ENCODE measurements around the gene NRG2.

DNA sequence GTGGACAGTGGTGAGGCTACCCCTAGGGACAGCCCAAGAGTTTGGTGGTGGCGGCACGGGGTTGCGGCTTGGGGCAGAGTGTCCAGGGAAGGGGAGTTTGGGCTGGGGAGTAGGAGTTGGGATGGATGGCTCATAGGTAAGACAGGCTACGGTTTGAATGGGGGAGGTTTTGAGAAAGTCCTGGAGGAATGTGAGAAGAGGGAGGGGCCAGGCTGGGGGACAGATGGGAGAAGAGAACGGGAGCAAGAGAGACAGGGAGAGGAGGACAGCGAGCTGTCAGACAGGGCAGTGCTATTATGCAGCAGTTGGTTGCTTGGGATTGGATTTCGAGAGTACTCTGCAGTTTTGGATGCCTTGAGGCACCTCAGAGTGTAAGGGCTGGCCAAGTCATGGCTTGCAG, 223.0 kb downstream of the NRG2 start:
- TF ChIP-seq, protein P1, sequence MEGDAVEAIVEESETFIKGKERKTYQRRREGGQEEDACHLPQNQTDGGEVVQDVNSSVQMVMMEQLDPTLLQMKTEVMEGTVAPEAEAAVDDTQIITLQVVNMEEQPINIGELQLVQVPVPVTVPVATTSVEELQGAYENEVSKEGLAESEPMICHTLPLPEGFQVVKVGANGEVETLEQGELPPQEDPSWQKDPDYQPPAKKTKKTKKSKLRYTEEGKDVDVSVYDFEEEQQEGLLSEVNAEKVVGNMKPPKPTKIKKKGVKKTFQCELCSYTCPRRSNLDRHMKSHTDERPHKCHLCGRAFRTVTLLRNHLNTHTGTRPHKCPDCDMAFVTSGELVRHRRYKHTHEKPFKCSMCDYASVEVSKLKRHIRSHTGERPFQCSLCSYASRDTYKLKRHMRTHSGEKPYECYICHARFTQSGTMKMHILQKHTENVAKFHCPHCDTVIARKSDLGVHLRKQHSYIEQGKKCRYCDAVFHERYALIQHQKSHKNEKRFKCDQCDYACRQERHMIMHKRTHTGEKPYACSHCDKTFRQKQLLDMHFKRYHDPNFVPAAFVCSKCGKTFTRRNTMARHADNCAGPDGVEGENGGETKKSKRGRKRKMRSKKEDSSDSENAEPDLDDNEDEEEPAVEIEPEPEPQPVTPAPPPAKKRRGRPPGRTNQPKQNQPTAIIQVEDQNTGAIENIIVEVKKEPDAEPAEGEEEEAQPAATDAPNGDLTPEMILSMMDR (IDR thresholded peaks at IDR 0.05), result no peak
- no peak for TF ChIP-seq ZFX (IDR thresholded peaks at IDR 0.05; ENCODE audit: borderline replicate concordance)

All from 22Rv1 (cell line).